ENCODE results near the gene SH3BP2. TPM values are rescaled to one million over a fixed set of nuclear protein-coding genes. Genes with fewer than 3 reads are reported as not detected.

SH3BP2 gene
- total RNA-seq, 1 donor from 2014 or later = 12.5 TPM

DNA sequence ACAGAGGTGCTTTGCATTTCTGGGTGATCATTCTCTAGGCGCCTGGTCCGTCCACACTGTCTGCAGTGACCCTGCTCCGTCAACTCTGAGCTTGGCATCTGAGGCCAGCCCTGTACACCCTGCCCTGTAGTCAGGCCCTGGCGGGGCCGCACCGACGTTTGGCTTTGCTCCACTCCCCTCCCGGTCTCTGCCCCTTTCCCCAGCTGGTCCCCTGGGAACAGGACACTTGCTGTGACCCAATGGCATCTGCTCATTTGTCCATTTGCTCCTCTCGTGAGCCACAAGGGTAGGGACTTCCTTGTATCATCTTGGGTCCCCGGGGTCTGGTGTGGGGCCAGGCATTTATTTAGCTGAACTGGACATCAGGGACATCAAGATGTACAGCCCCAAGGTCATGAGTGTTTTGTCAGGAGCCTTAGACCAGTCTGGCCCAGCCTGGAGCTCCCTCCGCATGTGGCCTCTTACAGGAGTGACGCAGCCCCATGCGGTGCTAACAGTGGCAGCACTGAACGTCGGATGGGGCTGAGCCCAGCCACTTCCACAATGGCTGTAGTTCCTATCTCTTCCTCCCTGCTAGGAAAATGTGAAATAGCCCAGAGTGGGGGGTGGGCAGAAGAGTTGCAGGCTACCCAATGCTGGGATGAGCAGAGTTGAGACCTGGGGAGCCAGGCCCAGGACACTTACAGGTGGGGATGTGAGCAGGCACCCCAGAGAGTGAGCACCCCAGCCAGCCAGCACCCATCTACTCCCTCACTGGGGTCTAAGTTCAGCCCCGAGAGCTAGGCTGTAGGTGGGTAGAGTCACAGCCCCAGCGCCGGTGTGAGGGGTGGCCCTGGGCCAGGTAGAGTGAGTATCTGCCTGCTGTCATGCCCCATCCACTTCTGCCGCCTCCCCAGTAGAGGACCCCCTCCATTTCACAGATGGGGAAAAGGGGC is 2.0 kb upstream of the SH3BP2 start:
- no peak for DNase-seq (ENCODE audit: low read depth in 2 of 2)

DNA sequence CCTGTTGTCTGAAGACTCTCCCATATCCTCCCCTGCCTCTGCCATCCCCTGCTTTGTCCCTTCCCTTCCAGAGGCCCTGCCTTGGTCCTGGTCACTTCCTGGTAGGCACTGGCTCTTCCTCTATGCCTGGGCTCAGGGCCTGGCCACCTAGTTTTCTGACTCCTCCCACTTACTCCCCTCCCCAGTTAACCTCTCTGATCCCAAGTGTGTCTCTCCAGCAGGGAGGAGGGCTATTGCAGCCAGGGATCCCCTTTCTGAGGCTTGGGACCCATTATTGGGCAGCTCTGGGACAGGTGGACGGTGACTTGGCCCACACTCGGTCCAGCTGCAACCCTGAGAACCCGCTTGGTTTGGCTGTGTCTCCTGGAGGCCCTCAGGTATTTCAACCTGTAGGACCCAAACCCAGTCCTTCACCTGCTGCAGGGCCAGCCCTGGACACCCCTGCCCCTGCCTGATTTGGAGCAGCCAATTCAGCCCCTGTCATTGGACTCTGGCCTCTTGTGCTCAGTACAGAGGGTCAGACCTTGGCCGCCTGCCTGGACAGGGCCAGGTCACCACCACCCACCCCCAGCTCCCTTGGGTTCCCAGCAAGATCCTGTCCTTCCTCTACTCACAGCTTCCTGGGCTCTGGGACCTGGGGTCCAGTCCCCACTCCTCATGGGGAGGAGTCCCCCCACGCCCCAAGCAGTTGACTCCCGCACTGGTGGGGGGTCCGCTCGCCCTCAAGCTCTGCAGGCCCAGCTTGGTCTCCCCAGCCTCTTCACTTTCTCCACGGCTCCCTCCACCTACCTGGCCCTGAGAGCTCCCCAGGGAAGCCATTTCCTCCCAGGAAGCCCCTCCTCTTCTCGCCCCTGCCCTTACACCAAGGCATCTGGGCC is 1.1 kb upstream of the SH3BP2 start:
- DNase-seq (ENCODE audit: low read depth in 2 of 2) = no peak

DNA sequence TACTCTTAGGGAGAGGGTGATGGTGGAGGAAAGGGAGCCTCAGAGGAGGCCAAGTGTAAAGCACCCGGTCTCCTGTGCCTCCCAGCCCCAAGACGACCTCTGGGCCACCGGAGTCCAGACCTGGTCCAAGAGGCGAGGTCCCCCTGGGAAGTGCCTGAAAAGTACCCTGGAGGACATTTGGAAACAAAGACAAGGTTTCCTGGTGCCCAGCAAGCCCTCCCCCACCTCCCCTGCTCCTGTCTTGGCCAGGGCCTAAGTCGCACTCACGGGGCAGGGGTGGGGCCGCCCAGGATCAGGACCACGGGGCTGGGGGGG is 532 bp upstream of the SH3BP2 start:
- DNase-seq (ENCODE audit: low read depth in 2 of 2) = no peak

DNA sequence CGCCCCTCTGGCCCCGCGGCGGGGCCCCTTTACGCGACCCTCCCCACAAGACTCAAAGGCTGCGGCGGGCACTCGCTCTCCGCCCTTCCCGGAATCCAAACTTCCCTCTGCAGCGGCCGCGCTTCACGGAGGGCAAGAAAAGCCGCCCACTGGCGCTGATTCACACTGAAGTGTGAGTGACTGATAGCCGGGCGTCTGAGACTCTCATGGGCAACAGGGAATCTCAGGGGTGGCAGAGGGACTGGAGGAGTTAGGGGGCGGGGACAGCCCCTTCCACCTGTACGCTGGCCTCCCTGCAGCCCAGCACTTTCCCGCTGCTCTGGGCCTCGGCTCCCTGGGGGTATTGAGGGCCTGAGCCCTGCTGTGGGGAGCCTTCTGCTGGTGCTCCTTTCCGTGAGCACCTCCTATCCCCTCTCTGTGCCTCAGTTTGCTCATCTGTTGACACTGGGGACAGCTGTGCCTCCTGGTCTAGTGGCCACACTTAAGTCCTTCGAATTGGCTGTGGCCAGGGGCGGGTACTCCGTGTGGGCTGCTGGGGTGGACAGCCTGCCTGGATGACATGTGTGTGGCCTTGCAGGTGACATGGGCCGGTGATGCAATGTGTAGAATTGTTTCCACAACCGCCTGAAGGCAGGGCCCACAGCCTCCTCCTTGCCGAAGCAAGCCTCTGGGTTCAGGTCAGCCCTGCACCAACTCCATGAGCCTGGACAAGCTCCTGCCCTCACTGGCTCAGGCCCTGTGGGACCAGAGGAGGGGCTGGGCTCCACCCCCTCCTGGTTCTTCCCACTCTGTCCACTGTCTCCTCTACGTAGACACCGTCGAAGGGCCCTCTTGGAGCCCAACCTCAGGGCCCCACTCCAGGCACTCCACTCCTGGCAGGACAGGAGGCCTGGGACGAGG is 951 bp downstream of the SH3BP2 start:
- DNase-seq (ENCODE audit: low read depth in 2 of 2) = peak in 1 of 2 donors; percentile 51

DNA sequence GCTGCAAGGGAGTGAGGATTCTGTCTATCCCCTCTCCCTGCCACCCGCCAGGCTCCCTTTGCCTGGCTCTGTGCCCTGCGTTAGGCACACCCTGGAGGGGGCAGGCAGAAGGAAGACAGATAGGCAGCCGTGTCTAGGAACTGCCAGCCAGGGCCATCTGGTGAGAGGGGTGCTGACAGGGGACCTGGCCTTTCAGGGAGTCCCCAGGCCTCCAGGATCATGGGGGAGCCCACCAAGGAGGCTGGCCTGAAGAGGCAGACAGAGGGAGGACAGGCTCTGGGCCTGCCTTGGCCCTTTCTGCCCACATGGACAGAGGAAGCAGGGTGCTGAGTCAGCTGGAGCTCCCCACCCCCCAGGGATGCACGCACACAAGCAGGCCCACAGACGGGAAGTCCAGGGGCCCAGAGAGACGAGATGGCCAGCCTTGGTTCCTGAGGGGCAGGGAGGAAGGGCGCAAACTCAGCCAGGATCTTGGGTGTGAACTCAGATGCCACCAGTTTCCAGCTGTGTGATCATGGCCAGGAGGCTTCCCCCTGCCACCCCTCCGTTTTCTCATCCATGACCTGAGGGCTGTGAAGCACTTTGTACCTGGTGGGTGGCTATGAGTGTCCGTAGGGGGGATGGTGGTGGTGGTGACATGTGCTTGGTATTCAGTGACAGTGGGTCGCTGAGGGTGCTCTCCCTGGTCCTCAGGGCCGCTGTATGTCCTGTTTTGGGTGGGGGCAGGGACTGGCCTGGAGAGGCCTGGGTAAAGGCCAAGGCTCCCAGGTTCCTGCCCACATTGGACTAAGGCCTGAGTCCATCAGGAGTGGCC is 1.8 kb downstream of the SH3BP2 start:
- peak in 1 of 2 donors; percentile 69 for DNase-seq (ENCODE audit: low read depth in 2 of 2)

DNA sequence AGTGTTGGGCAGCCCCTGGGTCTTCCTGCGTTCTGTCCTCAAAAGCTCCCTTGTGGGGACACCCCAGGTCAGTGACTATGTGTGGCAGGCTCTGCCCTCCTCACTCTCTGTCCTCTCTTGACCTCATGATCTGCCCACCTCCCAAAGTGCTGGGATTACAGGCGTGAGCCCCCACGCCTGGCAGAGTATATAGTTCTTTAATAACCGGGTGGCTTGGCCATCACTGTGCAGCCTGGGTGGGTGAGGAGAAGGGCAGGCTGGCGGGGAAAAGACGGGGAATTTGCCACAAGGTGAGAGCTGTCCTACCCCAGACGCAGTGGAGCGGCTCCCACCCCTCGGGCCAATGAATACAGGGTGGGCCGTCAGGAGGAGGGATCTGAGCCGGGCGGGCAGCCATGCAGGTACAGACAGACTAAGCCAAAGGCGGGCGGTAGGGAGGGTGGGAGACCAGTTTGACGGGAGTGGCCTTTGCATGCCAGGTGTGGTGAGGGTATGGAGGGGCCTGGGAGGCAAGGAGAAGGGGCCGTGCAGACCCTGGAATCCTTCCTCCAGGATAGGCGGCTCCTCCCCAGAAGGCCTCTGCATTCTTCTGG is 2.5 kb downstream of the SH3BP2 start:
- DNase-seq (ENCODE audit: low read depth in 2 of 2) = no peak

DNA sequence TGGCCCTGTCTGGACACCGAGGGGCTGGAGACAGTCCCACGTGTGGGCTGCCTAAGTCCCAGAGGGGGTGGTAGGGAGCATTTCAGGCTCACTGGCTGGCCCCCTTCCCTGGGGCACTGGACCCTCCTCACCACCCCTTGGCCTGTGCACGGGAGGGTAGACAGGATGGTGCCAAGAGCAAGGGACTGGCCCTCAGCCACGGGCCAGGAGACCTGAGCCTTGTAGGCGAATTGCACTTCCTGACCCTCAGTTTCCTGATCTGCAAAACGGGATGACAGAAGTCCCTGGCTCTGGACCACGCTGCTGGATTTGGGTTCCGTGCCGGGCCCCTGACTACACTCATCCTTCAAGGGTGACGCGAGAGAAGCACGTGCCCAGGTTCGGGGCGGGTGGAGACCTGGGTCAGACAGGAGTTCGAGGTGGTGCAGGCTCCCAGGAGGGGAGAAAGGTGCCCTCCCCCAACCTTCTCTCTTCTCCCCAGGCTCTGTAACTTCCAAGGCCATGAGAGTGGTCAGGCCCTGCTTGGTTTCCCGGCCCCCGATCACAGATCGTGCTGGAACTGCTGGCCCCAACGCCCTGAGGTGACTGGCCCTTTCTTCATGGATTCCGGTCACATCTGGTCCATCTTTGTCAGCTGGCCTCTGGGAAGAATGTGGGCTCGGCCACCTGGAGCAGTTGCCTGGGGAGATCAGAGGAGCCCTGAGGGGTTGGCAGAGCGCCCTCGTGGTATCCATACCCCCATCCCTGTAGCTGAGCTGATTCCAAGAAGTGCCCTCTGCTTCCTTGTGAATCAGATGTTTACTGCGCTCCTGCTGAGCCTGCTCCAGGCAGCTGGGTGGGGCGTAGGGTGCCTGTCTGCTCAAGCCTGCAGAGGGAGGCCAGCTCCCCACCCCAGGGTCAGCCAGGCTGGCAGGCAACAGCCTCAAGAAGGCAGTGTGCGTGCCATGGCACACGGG is 3.3 kb downstream of the SH3BP2 start:
- peak in 1 of 2 donors; percentile 60 for DNase-seq (ENCODE audit: low read depth in 2 of 2)

DNA sequence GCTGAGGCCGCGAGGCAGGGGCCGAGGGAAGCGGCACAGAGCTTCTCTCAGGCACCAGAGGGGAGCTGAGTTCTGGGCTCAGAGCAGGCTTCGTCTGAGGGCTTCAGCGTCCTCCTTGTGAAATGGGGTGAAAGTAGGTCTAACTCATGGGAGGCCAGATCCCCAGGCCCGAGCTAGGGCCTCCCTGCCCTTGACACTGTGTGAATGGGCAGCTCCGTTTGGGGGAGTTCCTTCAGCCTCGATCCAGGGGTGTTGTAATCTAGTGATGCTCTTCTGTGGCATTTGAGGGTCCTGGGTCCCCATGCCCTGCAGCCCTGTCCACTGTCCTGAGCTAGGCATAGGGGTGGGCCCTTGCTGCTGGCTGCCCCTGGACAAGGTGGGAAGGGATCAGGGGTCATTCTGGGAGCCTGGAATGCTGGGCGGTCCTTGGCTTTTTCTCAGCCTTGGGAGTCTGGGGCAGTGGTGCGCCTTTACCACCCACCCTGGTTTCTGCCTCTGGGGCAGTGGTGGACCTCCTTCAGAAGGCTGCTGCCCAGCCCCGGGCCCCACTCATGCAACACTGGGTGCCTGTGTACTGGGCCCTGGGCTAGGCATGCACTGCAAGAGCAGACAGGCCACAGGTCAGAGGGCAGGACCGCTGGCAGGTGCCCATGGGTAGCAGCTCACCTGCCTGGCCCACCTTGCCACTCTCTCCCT is 4.1 kb downstream of the SH3BP2 start:
- DNase-seq (ENCODE audit: low read depth in 2 of 2) = no peak

DNA sequence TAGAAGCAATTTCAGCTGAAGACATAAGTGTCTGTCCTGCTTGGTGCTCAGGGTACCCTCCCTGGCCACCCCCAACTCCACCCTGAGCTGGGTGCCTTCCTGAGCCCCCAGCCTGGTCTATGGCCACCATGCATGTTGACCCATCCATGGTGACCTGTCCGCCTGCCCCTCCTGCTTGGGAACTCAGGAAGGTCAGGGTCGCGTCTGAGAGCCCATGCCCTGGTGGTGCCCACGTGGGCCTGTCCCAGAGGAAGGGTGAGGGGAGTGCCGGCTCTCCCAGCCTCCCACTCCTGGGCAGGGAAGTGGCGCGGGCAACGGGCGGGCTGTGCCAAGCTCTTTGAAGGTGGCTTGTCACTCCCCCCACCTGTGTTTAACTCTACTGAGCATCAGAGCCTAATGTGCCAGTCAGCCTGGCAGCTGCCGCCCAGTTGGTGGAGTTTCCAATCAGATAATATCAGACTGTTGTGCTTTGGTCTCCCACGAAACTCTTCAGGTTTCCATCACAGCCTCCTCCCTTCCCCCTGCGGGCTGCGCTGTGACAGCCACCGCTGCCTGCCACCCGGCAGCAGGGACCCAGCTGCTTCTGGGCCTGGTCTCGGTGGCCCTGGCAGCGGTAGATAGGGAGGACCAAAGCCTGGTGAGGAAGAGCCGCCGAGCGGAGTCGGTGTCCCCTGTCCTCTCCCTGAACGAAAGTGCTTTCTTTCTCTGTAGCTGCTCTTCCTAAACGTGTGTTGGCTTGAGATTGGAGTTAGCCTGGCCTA is 4.8 kb downstream of the SH3BP2 start:
- DNase-seq (ENCODE audit: low read depth in 2 of 2) = no peak

DNA sequence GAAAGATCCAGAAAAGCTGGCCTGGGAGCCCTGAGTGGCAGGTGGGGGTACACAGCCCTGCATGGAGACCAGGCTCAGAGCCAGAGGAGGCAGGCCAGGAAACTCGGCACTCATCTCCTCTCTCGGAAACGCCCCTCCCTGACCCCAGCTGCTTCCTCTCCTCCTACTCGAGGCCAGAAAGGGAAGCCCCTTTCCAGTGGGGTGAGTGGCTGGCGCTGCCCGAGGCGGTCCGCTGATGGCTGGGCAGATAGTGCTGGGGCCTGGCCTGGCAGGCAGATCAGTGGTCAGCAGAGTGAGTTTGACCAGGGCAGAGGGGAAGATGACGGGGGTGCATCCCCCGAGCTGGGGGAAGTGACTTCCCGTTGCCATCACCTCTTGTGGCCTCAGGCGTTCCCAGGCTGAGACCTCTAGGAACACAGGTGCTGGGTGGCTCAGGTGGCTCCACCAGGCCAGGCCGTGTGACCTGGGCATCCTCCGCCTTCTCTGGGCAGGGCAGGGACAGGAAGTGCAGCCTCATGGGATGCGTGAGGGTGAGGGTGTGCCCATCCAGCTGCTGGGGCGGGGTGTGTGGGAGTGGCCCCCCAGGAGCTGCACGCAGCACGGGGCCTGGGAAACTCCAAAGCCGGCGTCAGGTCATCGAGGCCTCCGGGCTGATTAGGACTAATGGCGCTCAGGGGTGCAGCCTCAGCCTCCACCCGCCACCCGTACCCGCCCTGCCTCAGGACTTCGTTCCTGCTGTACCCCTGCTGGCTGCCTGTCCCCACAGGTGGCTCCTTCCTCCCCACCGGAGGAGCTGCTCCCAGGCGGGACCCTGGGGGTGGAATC is 5.7 kb downstream of the SH3BP2 start:
- DNase-seq (ENCODE audit: low read depth in 2 of 2) = peak; percentile 36 to 87

DNA sequence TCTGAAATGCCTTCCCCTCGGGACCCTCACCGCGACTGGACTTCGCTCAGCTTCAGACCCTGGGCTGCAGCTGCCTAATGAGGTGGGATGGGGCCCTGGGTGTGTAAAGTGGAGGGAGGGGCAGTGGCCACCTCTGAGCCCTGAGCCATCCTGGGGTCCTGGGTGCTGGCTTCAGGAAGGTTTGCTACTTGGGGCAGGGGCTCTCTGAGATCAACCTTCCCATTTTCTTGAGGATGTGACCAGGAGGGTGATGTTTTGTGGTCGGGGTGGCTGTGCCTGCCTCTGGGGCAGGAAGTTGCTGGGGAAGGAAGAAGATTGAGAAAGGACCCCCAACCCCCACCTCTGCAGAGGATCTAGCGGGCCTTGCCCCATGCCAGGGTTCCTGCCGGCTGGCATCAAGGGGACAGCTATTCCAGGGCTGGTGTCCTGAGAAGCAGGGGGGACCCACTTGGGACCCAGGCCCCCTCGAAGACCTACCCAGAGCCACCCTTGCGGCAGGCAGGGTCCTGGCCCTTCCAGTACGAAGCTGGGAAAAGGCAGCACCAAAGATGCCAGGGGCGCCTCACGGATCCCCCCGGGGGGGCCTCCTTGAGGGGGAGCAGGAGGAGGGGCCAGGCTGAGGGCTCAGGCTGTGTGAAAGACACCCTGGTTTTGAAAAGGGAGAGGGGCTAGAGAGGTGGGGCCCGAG is 6.5 kb downstream of the SH3BP2 start:
- no peak for DNase-seq (ENCODE audit: low read depth in 2 of 2)

DNA sequence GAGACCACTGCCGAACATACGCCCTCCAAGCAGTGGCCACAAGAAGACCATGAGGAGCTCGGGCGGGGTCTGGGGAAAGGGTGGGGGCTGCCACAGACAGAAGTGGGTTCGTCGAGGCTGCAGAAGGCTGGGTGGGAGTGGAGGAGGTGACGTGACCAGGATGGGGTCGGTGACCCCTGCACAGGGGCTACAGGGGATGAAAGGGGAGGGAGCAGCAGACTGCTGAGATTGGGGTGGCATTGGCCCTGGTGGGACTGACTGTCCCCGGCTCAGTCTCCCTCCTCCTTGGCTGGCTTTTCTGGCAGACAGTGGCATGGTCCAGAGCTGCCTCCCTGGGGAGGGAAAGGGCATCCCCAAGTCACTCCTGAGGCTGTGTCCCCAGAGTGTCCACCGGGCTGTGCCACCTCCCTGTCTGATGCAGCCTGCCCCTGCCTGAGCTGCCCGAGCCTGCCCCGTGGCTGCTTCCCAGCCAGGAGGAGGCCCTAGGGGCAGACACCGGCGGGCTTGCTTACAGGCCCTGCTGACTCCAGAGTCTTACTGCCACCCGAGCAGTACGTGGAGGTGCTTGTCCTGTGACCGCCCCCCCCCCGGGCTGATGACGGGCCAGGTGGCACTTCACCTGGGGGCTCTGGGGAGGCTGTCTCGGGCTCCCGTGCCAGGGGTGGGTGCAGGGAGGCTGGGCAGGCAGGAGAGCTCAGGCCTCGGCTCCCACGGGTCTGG is 7.2 kb downstream of the SH3BP2 start:
- DNase-seq (ENCODE audit: low read depth in 2 of 2) = no peak

DNA sequence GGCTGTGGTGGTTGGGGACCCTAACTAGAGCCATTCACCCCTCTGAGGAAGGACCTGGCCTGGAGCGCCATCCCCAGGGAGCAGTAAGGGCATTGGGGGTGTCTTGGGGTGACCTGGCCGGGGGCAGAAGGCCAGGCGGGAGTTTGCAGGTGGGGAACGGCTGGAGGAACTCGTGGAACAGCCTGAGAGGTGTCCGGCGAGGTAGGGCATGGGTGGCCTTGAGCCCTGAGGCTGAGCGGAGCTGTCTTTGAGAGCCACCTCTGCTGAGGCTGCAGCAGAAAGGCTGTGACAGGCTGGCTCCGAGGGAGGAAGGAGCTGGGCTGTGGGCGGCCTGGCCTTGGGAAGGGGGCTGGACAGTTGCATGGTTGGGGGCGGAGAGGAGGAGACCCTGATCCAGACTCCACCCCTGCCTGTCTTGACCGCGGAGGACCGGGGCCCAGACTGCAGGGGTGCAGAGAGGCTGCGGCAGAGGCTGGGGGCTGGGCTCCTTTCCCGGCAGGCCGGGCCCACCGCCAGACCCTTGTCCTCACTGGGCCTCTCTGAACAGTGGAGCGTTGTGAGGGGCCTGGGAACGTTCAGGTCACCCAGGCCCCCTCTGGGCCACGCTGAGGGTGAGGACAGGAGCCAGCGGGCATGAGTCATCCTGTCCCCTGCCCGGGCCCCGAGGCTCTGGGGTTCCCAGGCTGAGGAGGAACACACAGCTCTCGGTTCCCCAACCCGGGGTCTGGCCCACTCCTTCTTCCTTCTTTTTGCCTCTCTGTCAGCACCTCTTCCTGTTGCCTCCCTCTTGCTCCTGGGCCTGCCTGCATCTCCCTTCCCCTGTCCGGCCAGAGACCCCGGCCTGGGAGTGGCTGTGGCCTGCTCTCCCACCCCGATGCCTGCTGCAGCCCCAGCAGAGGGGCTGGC is 8.1 kb downstream of the SH3BP2 start:
- DNase-seq (ENCODE audit: low read depth in 2 of 2) = peak in 1 of 2 donors; percentile 66
